ENCODE data around the gene RPL18A. TPM values are rescaled to one million over a fixed set of nuclear protein-coding genes. Genes with fewer than 3 reads are reported as not detected.

RPL18A gene
- total RNA-seq, 1 experiment from 2014 or later: 1,352 TPM

DNA sequence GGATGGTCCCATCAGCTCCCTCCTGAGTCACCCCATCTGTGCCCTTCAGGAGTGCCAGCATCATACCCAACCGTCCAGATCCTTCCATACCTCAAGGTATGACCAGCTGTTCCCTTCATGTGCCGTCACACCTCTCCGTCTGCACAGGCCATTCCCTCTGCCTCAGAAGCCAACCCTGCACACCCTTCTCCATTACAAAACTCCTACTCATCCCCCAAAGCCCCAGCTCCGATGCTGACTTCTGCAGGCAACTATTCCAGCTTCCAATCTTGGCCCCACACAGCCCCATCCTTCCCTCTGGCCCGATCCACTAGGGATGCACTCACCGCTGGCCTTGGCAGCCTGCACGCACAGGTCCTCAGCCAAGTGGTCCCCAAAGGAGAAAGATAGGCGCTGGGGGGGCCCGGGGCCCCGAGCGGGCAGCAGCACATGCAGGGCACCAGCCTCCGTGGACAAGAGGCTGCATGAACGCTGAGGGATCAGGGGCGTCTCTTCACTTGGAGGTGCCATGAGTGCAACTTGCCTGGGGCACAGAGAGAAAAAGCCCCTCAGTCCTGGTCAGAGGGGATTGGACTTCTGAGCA lies 15.7 kb upstream of the RPL18A start:
- no peaks in the 10 kb centered on the region for H3K9me3 ChIP-seq (ENCODE audit: control insufficient read depth, insufficient read depth, low read depth, low read length)
- no peaks in the 10 kb centered on the region for H3K27me3 ChIP-seq (ENCODE audit: control insufficient read depth, insufficient read depth, low read length)
- ChIA-PET POLR2A (no interaction called here), CTCF (no interaction called here)
- no TSS peak for BruUV-seq (replicated peaks)
- no peaks in the 10 kb centered on the region for H3K36me3 ChIP-seq (ENCODE audit: control insufficient read depth, insufficient read depth, low read length)
- TF ChIP-seq, protein P1, sequence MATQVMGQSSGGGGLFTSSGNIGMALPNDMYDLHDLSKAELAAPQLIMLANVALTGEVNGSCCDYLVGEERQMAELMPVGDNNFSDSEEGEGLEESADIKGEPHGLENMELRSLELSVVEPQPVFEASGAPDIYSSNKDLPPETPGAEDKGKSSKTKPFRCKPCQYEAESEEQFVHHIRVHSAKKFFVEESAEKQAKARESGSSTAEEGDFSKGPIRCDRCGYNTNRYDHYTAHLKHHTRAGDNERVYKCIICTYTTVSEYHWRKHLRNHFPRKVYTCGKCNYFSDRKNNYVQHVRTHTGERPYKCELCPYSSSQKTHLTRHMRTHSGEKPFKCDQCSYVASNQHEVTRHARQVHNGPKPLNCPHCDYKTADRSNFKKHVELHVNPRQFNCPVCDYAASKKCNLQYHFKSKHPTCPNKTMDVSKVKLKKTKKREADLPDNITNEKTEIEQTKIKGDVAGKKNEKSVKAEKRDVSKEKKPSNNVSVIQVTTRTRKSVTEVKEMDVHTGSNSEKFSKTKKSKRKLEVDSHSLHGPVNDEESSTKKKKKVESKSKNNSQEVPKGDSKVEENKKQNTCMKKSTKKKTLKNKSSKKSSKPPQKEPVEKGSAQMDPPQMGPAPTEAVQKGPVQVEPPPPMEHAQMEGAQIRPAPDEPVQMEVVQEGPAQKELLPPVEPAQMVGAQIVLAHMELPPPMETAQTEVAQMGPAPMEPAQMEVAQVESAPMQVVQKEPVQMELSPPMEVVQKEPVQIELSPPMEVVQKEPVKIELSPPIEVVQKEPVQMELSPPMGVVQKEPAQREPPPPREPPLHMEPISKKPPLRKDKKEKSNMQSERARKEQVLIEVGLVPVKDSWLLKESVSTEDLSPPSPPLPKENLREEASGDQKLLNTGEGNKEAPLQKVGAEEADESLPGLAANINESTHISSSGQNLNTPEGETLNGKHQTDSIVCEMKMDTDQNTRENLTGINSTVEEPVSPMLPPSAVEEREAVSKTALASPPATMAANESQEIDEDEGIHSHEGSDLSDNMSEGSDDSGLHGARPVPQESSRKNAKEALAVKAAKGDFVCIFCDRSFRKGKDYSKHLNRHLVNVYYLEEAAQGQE (IDR thresholded peaks at IDR 0.05; ENCODE audit: insufficient read depth in 1 of 2, low read depth in 2 of 2, low read length in 1 of 2): no peak
- TF ChIP-seq, protein P2, sequence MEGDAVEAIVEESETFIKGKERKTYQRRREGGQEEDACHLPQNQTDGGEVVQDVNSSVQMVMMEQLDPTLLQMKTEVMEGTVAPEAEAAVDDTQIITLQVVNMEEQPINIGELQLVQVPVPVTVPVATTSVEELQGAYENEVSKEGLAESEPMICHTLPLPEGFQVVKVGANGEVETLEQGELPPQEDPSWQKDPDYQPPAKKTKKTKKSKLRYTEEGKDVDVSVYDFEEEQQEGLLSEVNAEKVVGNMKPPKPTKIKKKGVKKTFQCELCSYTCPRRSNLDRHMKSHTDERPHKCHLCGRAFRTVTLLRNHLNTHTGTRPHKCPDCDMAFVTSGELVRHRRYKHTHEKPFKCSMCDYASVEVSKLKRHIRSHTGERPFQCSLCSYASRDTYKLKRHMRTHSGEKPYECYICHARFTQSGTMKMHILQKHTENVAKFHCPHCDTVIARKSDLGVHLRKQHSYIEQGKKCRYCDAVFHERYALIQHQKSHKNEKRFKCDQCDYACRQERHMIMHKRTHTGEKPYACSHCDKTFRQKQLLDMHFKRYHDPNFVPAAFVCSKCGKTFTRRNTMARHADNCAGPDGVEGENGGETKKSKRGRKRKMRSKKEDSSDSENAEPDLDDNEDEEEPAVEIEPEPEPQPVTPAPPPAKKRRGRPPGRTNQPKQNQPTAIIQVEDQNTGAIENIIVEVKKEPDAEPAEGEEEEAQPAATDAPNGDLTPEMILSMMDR (IDR thresholded peaks at IDR 0.05): no peak
- no peak for TF ChIP-seq SIN3A (IDR thresholded peaks at IDR 0.05; ENCODE audit: borderline replicate concordance, insufficient read depth, low read depth, low read length)
- TF ChIP-seq POLR2AphosphoS5 (IDR thresholded peaks at IDR 0.05; ENCODE audit: low read depth, low read length): no peak
- TF ChIP-seq TCF7L2 (IDR thresholded peaks at IDR 0.05; ENCODE audit: low read depth, low read length): no peak
- in situ Hi-C loops (cut with HindIII; ENCODE audit: low pct_unique_long_range_greater_than_20kb, low sequenced_read_pairs): no loop called here
- no peak overlapping the region for H3K27ac ChIP-seq (ENCODE audit: low read length)
- ATAC-seq: no peak
- no peak for DNase-seq (ENCODE audit: low read depth, low spot score)
- no peak overlapping the region for H3K4me3 ChIP-seq (ENCODE audit: low read depth in 2 of 2, low read length in 2 of 2)
- H3K4me1 ChIP-seq (ENCODE audit: control insufficient read depth, insufficient read depth, low read length): no peaks in the 10 kb centered on the region
- intact Hi-C loops (cut with micrococcal nuclease; ENCODE audit: unreplicated experiment): no loop called here

DNA sequence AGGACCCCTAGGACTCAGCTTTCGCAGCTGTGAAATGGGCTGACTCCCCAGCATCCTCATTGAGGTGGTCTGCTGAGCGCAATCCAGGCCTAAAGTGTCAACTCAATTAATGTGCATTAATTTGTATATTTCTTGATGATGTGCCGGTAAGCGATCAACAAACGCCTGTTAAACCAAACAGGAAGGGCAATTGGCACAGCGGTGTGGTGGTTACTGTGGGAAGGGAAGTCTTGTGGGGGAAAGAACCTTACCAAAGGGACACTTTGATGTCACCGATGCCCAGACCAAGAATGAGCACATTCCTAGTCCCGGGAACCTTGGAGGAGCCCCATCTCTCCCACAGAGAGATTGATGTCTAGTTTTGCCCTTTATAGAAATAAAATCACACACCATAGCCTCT lies 13.6 kb upstream of the RPL18A start:
- H3K27ac ChIP-seq (ENCODE audit: low read length): no peak overlapping the region
- no TSS peak for BruUV-seq (replicated peaks)
- H3K27me3 ChIP-seq (ENCODE audit: control insufficient read depth, insufficient read depth, low read length): no peaks in the 10 kb centered on the region
- ChIA-PET POLR2A (no interaction called here), CTCF (no interaction called here)
- TF ChIP-seq, protein P1 (IDR thresholded peaks at IDR 0.05; ENCODE audit: insufficient read depth in 1 of 2, low read depth in 2 of 2, low read length in 1 of 2): no peak
- no peak for TF ChIP-seq SIN3A (IDR thresholded peaks at IDR 0.05; ENCODE audit: borderline replicate concordance, insufficient read depth, low read depth, low read length)
- TF ChIP-seq, protein P2 (IDR thresholded peaks at IDR 0.05): no peak
- H3K4me1 ChIP-seq (ENCODE audit: control insufficient read depth, insufficient read depth, low read length): peaks cover 4% of the 10 kb centered on the region; the same call in 1 of the 2 replicates
- no peak for ATAC-seq
- no peak for DNase-seq (ENCODE audit: low read depth, low spot score)
- in situ Hi-C loops (cut with HindIII; ENCODE audit: low pct_unique_long_range_greater_than_20kb, low sequenced_read_pairs) (no loop called here), intact Hi-C loops (cut with micrococcal nuclease; ENCODE audit: unreplicated experiment) (no loop called here)
- no peaks in the 10 kb centered on the region for H3K9me3 ChIP-seq (ENCODE audit: control insufficient read depth, insufficient read depth, low read depth, low read length)
- no peak overlapping the region for H3K4me3 ChIP-seq (ENCODE audit: low read depth in 2 of 2, low read length in 2 of 2)
- no peaks in the 10 kb centered on the region for H3K36me3 ChIP-seq (ENCODE audit: control insufficient read depth, insufficient read depth, low read length)

Measured in Panc1 (cell line).